Ovary (tissue), 9 donors: ENCODE measurements around the gene PARD3B. TPM values are rescaled to one million over a fixed set of nuclear protein-coding genes. Genes with fewer than 3 reads are reported as not detected.

ENCODE experiments used
- DNase-seq, 5 donors: peaks; one replicate each; pipeline ENCODE4 v3.0.0-alpha.2; 2019 to 2020
- H3K27ac ChIP-seq, 2 donors: fragments of 200-600 bp; one replicate each; pipeline versions ENCODE4 v1.5.1 to v1.8.0; 2019 to 2022
- H3K27me3 ChIP-seq: fragments of 200-600 bp; one replicate; pipeline ENCODE4 v1.8.0; 2022
- H3K36me3 ChIP-seq: fragments of 200-600 bp; sonication (generic); one replicate; pipeline ENCODE4 v1.5.1; 2019
- H3K4me1 ChIP-seq: one replicate; pipeline ENCODE4 v1.8.1; 2013; ENCODE audit warnings: mild to moderate bottlenecking, moderate library complexity; ENCODE audit not compliant: insufficient read depth
- H3K4me3 ChIP-seq: fragments of 200-600 bp; sonication (generic); one replicate; pipeline ENCODE4 v1.5.1; 2017
- H3K9me3 ChIP-seq, 2 donors: fragments of 200-600 bp in 1 of 2; sonication (generic) in 1 of 2; one replicate each; pipeline versions ENCODE4 v1.5.1 to v1.8.1; 2013 to 2019; ENCODE audit warnings: mild to moderate bottlenecking in 1 of 2, moderate library complexity in 1 of 2
- CTCF ChIP-seq, 3 donors: fragments of 450-650 bp in 2 of 3; fragments of 200-600 bp in 1 of 3; IDR thresholded peaks; one replicate each; pipeline versions ENCODE4 v1.5.1 to v1.8.0; 2016 to 2022; ENCODE audit warnings: antibody characterized with exemption in 3 of 3, mild to moderate bottlenecking in 1 of 3
- EP300 ChIP-seq: sonication (generic); formaldehyde crosslinking; IDR thresholded peaks from one replicate; pipeline ENCODE4 v1.6.1; 2017; ENCODE audit warnings: antibody characterized with exemption
- POLR2A ChIP-seq: fragments of 450-650 bp; IDR thresholded peaks from one replicate; pipeline ENCODE4 v1.6.1; 2017; ENCODE audit warnings: antibody characterized with exemption, mild to moderate bottlenecking, moderate library complexity
- WGBS, 3 donors: extraction: QIAGEN DNeasy Blood & Tissue Kit in 1 of 3; methylation state at CpG; one replicate each; pipeline versions ENCODE4 v1.1.5 to v1.1.7; 2013 to 2017; 5-methylcytosine and 5-hydroxymethylcytosine counted together
- intact Hi-C, 4 donors: fragments of 100-400 bp; cut with DNase I; formaldehyde crosslinking; loops; one replicate each; pipeline versions ENCODE4 v1.11.0 to v1.15.1; 2022 to 2023
- polyA plus RNA-seq, 2 donors: library from polyadenylated mRNA; stranded (reverse); fragments of 200-250 nt in 1 of 2; fragments of 350-450 nt in 1 of 2; fragmentation: Illumina TruSeq in 1 of 2; extraction: RNeasy Lipid Tissue Mini Kit (QIAGEN cat#74804) in 1 of 2; gene quantifications; one replicate each; pipeline ENCODE4 v1.2.3, GENCODE V29; 2013 to 2014
- total RNA-seq, 7 donors: library from RNA; depleted of rRNA in 2 of 7; stranded (reverse); fragments of >200 nt in 2 of 7; fragmentation: NEBNext Ultra II Directional in 3 of 7; extraction: Animal tissue kit (Norgen Biotek cat#: 25700) in 3 of 7; gene quantifications; one replicate each; pipeline versions ENCODE4 v1.1.0 to v1.2.4, GENCODE V29; 2016 to 2023
- donor health status: DM: no; HTN: no; CAD: no; lungs with moderate emphysema.
- donor health status: DM: no; HTN: no; CAD: no.
- donor health status: Bipolar disorder and iron deficiency.
- donor health status: DM: yes; HTN: yes; CAD: no.
- donor health status: DM: no; HTN: no; CAD: no.
- donor health status: DM: yes; HTN: yes; CAD: no.

The PARD3B gene
- total and polyA plus RNA-seq, 9 donors: 8.2 to 46.6 (median 28.7) TPM

GRCh38 chr2:204988836-204989235 is 443.6 kb downstream of the PARD3B start:
- Histone ChIP-seq H3K9me3 (no peaks in the 10 kb centered on the region), H3K27me3 (no peaks in the 10 kb centered on the region), H3K36me3 (no peaks in the 10 kb centered on the region), H3K4me1 (no peaks in the 10 kb centered on the region), H3K27ac (no peak overlapping the region), H3K4me3 (no peak overlapping the region)
- WGBS, 3 donors: 78 to 83% (median 82%) methylated on average over 3 of the region's 3 CpGs
- DNase-seq: no peak
- intact Hi-C loops: no loop called here
- no peak for TF ChIP-seq CTCF (IDR thresholded peaks at IDR 0.05)
- no peak for TF ChIP-seq EP300
- TF ChIP-seq POLR2A: no peak

- no peaks in the 10 kb centered on the region for H3K36me3 ChIP-seq
- H3K27me3 ChIP-seq: no peaks in the 10 kb centered on the region
- no peaks in the 10 kb centered on the region for H3K4me1 ChIP-seq
- no peak for DNase-seq
- H3K27ac ChIP-seq: no peak overlapping the region
- no peaks in the 10 kb centered on the region for H3K9me3 ChIP-seq
- TF ChIP-seq CTCF (IDR thresholded peaks at IDR 0.05): no peak
- TF ChIP-seq POLR2A: no peak
- TF ChIP-seq EP300: no peak
- WGBS, 3 donors: 94 to 99% (median 97%) methylated on average over 1 of the region's 1 CpG
- intact Hi-C loops: no loop called here
- no peak overlapping the region for H3K4me3 ChIP-seq
Observed at GRCh38 chr2:204989877-204990276, 444.6 kb downstream of the PARD3B start.

- DNase-seq: no peak
- WGBS, 3 donors: 92 to 94% (median 93%) methylated on average over 8 of the region's 8 CpGs
- intact Hi-C loops: no loop called here
- no peaks in the 10 kb centered on the region for H3K36me3 ChIP-seq
- H3K9me3 ChIP-seq: no peaks in the 10 kb centered on the region
- no peaks in the 10 kb centered on the region for H3K27me3 ChIP-seq
- H3K4me1 ChIP-seq: no peaks in the 10 kb centered on the region
- no peak overlapping the region for H3K27ac ChIP-seq
- H3K4me3 ChIP-seq: no peak overlapping the region
- no peak for TF ChIP-seq EP300
- TF ChIP-seq POLR2A: no peak
- TF ChIP-seq CTCF (IDR thresholded peaks at IDR 0.05): no peak
Observed at GRCh38 chr2:205001300-205001966, 456.2 kb downstream of the PARD3B start.

- H3K4me3 ChIP-seq: no peak overlapping the region
- H3K27me3 ChIP-seq: no peaks in the 10 kb centered on the region
- WGBS, 3 donors: 96 to 97% (median 97%) methylated on average over 3 of the region's 3 CpGs
- TF ChIP-seq EP300 (no peak), POLR2A (no peak), CTCF (IDR thresholded peaks at IDR 0.05) (no peak)
- H3K4me1 ChIP-seq: no peaks in the 10 kb centered on the region
- intact Hi-C loops: no loop called here
- H3K27ac ChIP-seq: no peak overlapping the region
- no peaks in the 10 kb centered on the region for H3K36me3 ChIP-seq
- no peak for DNase-seq
- H3K9me3 ChIP-seq: no peaks in the 10 kb centered on the region
Observed at GRCh38 chr2:205002390-205002789, 457.1 kb downstream of the PARD3B start.
